ENCODE results near the gene UGT1A10. TPM values are rescaled to one million over a fixed set of nuclear protein-coding genes. Genes with fewer than 3 reads are reported as not detected.

Gene UGT1A10
- total and polyA plus RNA-seq, 10 of the 15 experiments (the other 5 are each of a cell fraction or from before 2014, with no cell fraction given): not detected

GRCh38 chr2:233597522-233597921, 38.7 kb upstream of the UGT1A10 start (continued):
- TF ChIP-seq BRCA1 (IDR thresholded peaks at IDR 0.05; ENCODE audit: low read depth, low read length) (no peak), ZSCAN29 (IDR thresholded peaks at IDR 0.05) (no peak), RFX5 (IDR thresholded peaks at IDR 0.05; ENCODE audit: low read depth, low read length) (no peak), YY1 (IDR thresholded peaks at IDR 0.05; ENCODE audit: low read depth, low read length) (no peak)

GRCh38 chr2:233598952-233599351, 37.3 kb upstream of the UGT1A10 start:
- Histone ChIP-seq H3K9ac (ENCODE audit: control insufficient read depth, insufficient read depth, low read length) (no peak overlapping the region), H3K27me3 (replicated peaks in 1 of 2; ENCODE audit: control insufficient read depth in 2 of 2, insufficient read depth in 2 of 2, low read length in 1 of 2) (no peaks in the 10 kb centered on the region; a peak in 1 of 4 replicates), H3K36me3 (ENCODE audit: control insufficient read depth in 2 of 2, insufficient read depth in 2 of 2, low read length in 1 of 2) (no peaks in the 10 kb centered on the region), H3K4me3 (no peak overlapping the region), H3K4me1 (ENCODE audit: control insufficient read depth, insufficient read depth, low read length) (peaks cover 2% of the 10 kb centered on the region), H2AFZ (ENCODE audit: control insufficient read depth, low read depth, low read length) (no peak overlapping the region), H3K9me3 (replicated peaks; ENCODE audit: control insufficient read depth, insufficient read depth, low read length) (peaks cover 2% of the 10 kb centered on the region; the same call in 1 of the 3 replicates), H4K20me1 (ENCODE audit: control insufficient read depth, insufficient read depth) (no peaks in the 10 kb centered on the region), H3K4me2 (ENCODE audit: control insufficient read depth, insufficient read depth) (no peak overlapping the region), H3K79me2 (ENCODE audit: control insufficient read depth, insufficient read depth, low read length) (no peaks in the 10 kb centered on the region), H3K27ac (ENCODE audit: control insufficient read depth, insufficient read depth) (no peak overlapping the region)
- BruUV-seq (replicated peaks): no TSS peak
- WGBS (ENCODE audit: insufficient coverage, insufficient replicate concordance, low lambda C conversion rate, missing lambda C conversion rate): 46% methylated on average over 3 of the region's 3 CpGs
- ATAC-seq (no peak), DNase-seq (ENCODE audit: low read depth, low spot score) (no peak), FAIRE-seq (no peak)
- RAD21 ChIA-PET (ENCODE audit: unreplicated experiment): no interaction called here
- in situ Hi-C loops (cut with MboI): no loop called here
- intact Hi-C loops (cut with micrococcal nuclease; ENCODE audit: unreplicated experiment): no loop called here
- SMC1A ChIA-PET (ENCODE audit: uncharacterized antibody, unreplicated experiment): interaction anchor here (0.9 kb wide), 1 partner anchor 89 kb away, joined by 3 read pairs; no protein-coding TSS in a partner anchor
- TF ChIP-seq E2F4 (IDR thresholded peaks at IDR 0.05; ENCODE audit: low read depth, low read length): no peak
- TF ChIP-seq ZNF274 (IDR thresholded peaks at IDR 0.05; ENCODE audit: insufficient read depth, insufficient read length): no peak
- no peak for TF ChIP-seq MTA2 (IDR thresholded peaks at IDR 0.05; ENCODE audit: low read depth)
- TF ChIP-seq FOXK2 (IDR thresholded peaks at IDR 0.05): no peak
- no peak for TF ChIP-seq NBN (IDR thresholded peaks at IDR 0.05)
- TF ChIP-seq KAT2A (conservative IDR thresholded peaks at IDR 0.05; ENCODE audit: control insufficient read depth, low read depth, low read length): no peak
- TF ChIP-seq SP1 (IDR thresholded peaks at IDR 0.05; ENCODE audit: low read depth, low read length): no peak
- TF ChIP-seq ZNF24 (IDR thresholded peaks at IDR 0.05): no peak
- POLR2A ChIA-PET: no interaction called here
- CTCF ChIA-PET: no interaction called here

All from GM12878 (cell line).